Raji (cell line): ENCODE data around the gene NEO1.

ENCODE experiments used
- POLR2A ChIP-seq: IDR thresholded peaks from 2 replicates; pipeline ENCODE4 v1.6.1; 2011; ENCODE audit warnings: low read depth, low read length, control low read depth; ENCODE audit not compliant: insufficient read depth

NEO1 gene

GRCh38 chr15:73021139-73021621, 31.1 kb upstream of the NEO1 start:
- TF ChIP-seq POLR2A = no peak

- no peak for TF ChIP-seq POLR2A
Observed at GRCh38 chr15:73022161-73022560, 30.1 kb upstream of the NEO1 start.

- no peak for TF ChIP-seq POLR2A
Observed at GRCh38 chr15:73023071-73023470, 29.2 kb upstream of the NEO1 start.

GRCh38 chr15:73024168-73024567, 28.1 kb upstream of the NEO1 start:
- no peak for TF ChIP-seq POLR2A

DNA sequence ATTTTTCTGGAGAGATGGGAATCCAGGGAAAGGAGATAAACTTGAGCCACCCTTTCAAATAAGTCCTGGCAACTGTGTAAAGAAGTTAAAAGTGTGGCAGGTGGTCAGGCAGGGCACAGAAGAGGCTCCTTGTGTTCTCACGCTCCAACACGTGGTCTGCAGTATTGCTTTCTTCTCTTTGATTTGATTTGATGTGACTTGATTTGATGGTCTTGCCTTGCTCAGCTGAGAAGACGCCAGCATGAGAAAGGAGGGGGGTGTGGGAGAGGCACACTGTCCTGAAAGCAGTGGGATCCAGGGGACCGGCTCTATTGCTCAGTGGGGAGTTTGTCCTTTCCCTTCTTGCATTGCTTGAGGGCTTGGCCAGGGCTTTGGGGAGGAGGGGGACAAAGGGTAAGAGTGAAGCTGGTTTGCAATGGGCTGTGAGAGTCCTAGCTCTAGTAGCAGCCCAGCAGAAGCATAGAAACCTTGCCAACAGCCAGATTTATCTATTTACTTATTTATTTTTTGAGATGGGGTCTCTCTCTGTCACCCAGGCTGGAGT, 25.7 kb upstream of the NEO1 start:
- no peak for TF ChIP-seq POLR2A

- no peak for TF ChIP-seq POLR2A
Observed at GRCh38 chr15:73028031-73028430, 24.2 kb upstream of the NEO1 start.

DNA sequence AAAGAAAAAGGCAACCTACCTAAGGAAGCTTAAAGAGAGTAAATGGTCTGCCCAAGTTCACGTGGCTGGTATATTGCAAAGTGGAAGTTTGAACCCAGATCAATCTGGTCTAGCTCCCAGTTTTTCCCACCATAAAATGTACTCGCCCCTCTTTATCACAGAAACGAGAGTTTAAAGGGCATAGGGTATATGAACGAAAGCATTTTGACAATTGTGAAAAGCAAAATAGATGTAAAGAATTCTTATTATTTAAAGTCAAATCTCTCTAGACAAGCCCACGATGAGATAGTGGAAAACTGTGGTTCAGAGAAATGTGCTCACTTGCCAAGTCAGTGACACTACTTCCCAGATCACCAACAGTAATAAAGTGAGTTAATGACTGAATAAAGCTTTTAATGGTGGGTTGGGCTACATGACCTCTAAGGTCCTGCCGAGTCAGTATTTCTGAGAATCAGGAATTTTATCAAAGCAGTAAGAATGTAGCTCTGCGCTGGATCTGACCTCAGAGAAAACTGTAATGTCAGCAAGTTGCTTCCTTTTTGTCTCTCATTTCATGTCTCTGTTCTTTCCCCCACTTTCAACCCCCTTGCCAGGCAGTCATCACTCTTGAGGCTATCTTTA, 23.3 kb upstream of the NEO1 start:
- TF ChIP-seq POLR2A = no peak

DNA sequence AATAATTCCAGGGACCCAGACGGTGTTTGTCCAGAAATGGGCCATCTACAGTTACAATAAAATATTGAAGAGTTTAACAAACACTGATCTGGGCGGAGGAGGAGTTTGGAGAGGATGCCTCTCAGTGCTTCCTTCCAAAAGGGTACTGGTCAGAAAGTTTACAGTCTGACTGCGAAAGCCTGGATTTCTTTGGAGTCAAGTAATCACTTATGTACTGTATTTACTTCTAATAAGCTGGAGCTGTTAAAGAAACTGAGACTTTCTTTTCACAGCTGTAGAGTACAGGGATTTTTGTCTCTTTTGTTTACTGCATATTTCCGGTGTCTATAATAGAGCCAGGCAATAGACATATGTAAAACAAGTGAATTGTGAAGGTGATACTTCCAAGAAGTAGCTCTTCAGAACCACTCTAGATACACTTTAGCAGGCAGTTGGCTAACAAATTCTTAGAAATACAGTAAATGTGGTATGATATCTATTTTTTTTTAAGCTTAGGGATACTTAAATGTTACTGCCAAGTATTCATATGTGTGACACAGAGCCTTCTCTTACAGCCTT, 22.1 kb upstream of the NEO1 start:
- TF ChIP-seq POLR2A = no peak

GRCh38 chr15:73031648-73032047, 20.6 kb upstream of the NEO1 start:
- TF ChIP-seq POLR2A = no peak

GRCh38 chr15:73033611-73034010, 18.7 kb upstream of the NEO1 start:
- TF ChIP-seq POLR2A = no peak

DNA sequence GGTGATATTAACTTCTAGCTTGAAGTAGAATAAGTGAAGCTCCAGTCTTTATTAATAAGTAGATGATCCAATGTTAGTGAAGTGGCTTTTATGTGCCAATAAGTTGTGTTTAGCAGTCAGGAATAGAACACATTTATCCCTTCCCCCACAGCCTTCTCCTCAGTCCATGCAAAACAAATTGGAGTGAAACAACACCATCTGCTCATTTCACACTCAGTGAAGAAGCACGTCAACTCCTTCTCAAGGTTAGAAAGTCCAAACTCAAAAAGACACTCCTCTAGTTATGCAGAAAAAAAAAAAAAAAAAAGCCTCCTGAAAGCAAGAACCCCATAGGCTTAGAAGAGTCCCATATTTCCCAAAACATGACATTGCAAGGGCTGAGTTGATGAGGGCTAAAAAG, 18.0 kb upstream of the NEO1 start:
- TF ChIP-seq POLR2A = no peak

GRCh38 chr15:73035221-73035620, 17.0 kb upstream of the NEO1 start:
- no peak for TF ChIP-seq POLR2A

GRCh38 chr15:73038220-73038619, 14.0 kb upstream of the NEO1 start:
- TF ChIP-seq POLR2A = no peak

DNA sequence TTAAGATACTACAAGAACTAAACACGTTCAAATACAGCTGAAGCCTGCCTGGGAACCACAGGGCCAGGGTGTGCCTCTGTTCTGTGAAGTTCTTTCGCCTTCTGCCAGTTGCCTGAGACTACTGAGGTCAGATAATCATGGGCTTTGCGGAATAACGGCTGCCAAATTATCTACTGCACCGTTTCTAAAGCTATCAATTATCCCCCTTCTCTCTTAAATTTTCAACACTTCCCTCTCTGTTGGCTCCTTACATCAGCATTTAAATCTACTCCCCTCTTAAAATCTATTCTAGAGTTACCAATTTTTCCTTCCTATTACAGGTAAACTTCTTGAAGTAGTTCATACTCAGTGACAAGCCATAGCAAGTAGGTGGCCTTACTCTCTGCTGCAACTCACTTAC, 6.2 kb upstream of the NEO1 start:
- no peak for TF ChIP-seq POLR2A

DNA sequence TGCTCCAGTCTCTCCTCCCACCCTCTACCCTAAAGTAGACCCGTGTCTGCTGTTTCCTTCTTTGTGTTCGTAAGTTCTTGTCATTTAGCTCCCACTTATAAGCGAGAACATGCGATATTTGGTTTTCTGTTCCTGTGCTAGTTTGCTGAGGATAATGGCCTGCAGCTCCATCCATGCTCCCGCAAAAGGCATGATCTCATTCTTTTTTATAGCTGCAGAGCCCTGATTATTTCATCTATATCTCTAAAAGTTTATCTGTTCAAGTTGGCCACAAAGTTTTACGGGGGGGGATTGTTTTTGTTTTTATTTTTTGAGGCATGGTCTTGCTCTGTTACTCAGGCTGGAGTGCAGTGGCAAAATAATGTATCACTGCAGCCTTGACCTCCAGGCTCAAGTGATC, 4.4 kb upstream of the NEO1 start:
- TF ChIP-seq POLR2A = no peak

- TF ChIP-seq POLR2A = no peak
Observed at GRCh38 chr15:73048624-73049295, 3.5 kb upstream of the NEO1 start.

DNA sequence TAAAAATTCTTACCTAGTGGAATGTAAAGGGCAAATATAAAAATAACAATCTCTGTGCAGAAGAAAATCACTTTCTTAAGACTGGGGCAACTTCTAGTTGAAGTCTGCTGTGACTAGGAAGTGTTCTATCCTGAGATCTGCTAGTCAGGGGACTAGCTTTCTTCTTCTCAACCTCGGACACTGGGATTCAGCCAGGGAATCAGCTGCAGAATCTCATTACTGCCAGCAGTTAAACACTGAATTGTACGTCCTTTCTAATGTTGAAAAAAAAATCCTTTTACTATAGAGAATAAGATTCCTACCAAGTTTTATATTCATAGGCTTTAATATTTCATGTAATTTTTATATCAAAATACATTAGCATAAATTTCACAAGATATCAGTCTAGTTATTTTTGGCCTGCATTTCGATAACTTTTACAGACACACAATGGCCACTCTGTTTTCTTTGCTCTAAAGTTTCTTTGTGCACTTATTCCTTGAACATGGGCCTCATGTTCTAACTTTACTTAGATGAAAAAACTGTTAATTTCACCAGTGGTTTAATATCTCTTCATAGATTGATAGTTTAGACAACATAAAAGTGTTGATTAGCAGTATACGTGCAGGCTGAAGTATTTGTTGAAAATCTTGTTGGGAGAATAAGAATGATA, 2.6 kb upstream of the NEO1 start:
- no peak for TF ChIP-seq POLR2A
